HepG2 (cell line): ENCODE measurements around the gene KATNAL1. TPM values are rescaled to one million over a fixed set of nuclear protein-coding genes. Genes with fewer than 3 reads are reported as not detected.
A peak's percentile ranks its signal among the peaks of the same experiment; 100 is the strongest.

ENCODE experiments used
- CHD4 ChIP-seq: fragments of 200-600 bp; sonication (generic); IDR thresholded peaks from 2 replicates; pipeline ENCODE4 v1.7.0; 2017; ENCODE audit warnings: mild to moderate bottlenecking, low read length, borderline replicate concordance
- FOXC1 ChIP-seq: sonication (generic); formaldehyde crosslinking; IDR thresholded peaks from 2 replicates; pipeline ENCODE4 v1.8.0; 2022; ENCODE audit warnings: mild to moderate bottlenecking, missing genetic modification reagents, borderline replicate concordance
- HOXA3 ChIP-seq: sonication (generic); formaldehyde crosslinking; IDR thresholded peaks from 2 replicates; pipeline ENCODE4 v1.5.0; 2020; ENCODE audit warnings: missing genetic modification reagents
- MEIS1 ChIP-seq: sonication (generic); formaldehyde crosslinking; IDR thresholded peaks from 2 replicates; pipeline ENCODE4 v1.9.0; 2021; ENCODE audit warnings: mild to moderate bottlenecking, missing genetic modification reagents, moderate library complexity, borderline replicate concordance
- MEIS2 ChIP-seq: sonication (generic); formaldehyde crosslinking; IDR thresholded peaks from 2 replicates; pipeline ENCODE4 v1.9.0; 2021; ENCODE audit warnings: mild to moderate bottlenecking, missing genetic modification reagents
- MYC ChIP-seq: sonication (generic); formaldehyde crosslinking; IDR thresholded peaks from 2 replicates; pipeline ENCODE4 v1.9.0; 2021; ENCODE audit warnings: missing genetic modification reagents, borderline replicate concordance
- NFIC ChIP-seq: IDR thresholded peaks from 2 replicates; pipeline ENCODE4 v1.6.1; 2012; ENCODE audit warnings: mild to moderate bottlenecking, low read length, inconsistent platforms
- RBFOX2 ChIP-seq: fragments of 200-400 bp; formaldehyde crosslinking; IDR thresholded peaks from 2 replicates; pipeline ENCODE4 v1.6.1; 2017; ENCODE audit warnings: low read depth, mild to moderate bottlenecking, low read length
- SNAPC2 ChIP-seq: sonication (generic); formaldehyde crosslinking; IDR thresholded peaks from 2 replicates; pipeline ENCODE4 v1.8.1; 2022; ENCODE audit warnings: mild to moderate bottlenecking, missing genetic modification reagents
- ZMAT3 ChIP-seq: sonication (generic); formaldehyde crosslinking; conservative IDR thresholded peaks from 2 replicates; pipeline ENCODE4 v1.7.0; 2021; ENCODE audit warnings: missing genetic modification reagents
- ZMYM3 ChIP-seq: sonication (generic); formaldehyde crosslinking; IDR thresholded peaks from 2 replicates; pipeline ENCODE4 v1.5.1; 2020; ENCODE audit warnings: mild to moderate bottlenecking, missing genetic modification reagents
- ZNF280D ChIP-seq: sonication (generic); formaldehyde crosslinking; IDR thresholded peaks from 2 replicates; pipeline ENCODE4 v1.5.1; 2020; ENCODE audit warnings: mild to moderate bottlenecking, missing genetic modification reagents
- ZNF33B ChIP-seq: sonication (generic); formaldehyde crosslinking; IDR thresholded peaks from 2 replicates; pipeline ENCODE4 v1.5.1; 2020; ENCODE audit warnings: mild to moderate bottlenecking, missing genetic modification reagents
- ZNF350 ChIP-seq: sonication (generic); formaldehyde crosslinking; IDR thresholded peaks from 2 replicates; pipeline ENCODE4 v1.4.0; 2020; ENCODE audit warnings: mild to moderate bottlenecking, low read depth, missing genetic modification reagents, borderline replicate concordance
- ZNF614 ChIP-seq: IDR thresholded peaks from 2 replicates; pipeline ENCODE4 v1.6.1; 2018; ENCODE audit warnings: missing biosample characterization, missing genetic modification reagents, inconsistent platforms, borderline replicate concordance
- ZNF619 ChIP-seq: sonication (generic); formaldehyde crosslinking; IDR thresholded peaks from 2 replicates; pipeline ENCODE4 v1.4.0; 2020; ENCODE audit warnings: mild to moderate bottlenecking, missing genetic modification reagents
- polyA plus RNA-seq, 8 experiments: library from polyadenylated mRNA; depleted of rRNA in 3 of 8; stranded (reverse) in 7 of 8; unstranded in 1 of 8; fragments of >200 nt; fragmentation: Illumina TruSeq in 4 of 8; extraction: Trizol in 4 of 8; gene quantifications; 2 replicates each; pipeline versions ENCODE4 v1.2.1 to v1.2.3, GENCODE V29; 2011 to 2016; ENCODE audit warnings: low read depth in 4 of 8, missing spikeins in 1 of 8, mixed read lengths in 1 of 8; ENCODE audit not compliant: insufficient read depth in 1 of 8
- total RNA-seq, 5 experiments: library from RNA; depleted of rRNA; stranded (reverse); fragments of >200 nt; fragmentation: Illumina TruSeq; extraction: Trizol; gene quantifications; 2 replicates each; pipeline ENCODE4 v1.2.3, GENCODE V29; 2016; ENCODE audit warnings: low read depth in 1 of 5
- TF ChIP-seq, protein P1 (sequence below): sonication (generic); formaldehyde crosslinking; IDR thresholded peaks from 2 replicates; pipeline ENCODE4 v1.8.1; 2023; ENCODE audit warnings: mild to moderate bottlenecking, missing genetic modification reagents
- TF ChIP-seq, protein P2 (sequence below): sonication (generic); formaldehyde crosslinking; IDR thresholded peaks from 2 replicates; pipeline ENCODE4 v1.5.1; 2020; ENCODE audit warnings: mild to moderate bottlenecking, missing genetic modification reagents, moderate library complexity
- TF ChIP-seq, protein P3 (sequence below): sonication (generic); formaldehyde crosslinking; IDR thresholded peaks from 2 replicates; pipeline ENCODE4 v1.4.0; 2020; ENCODE audit warnings: missing genetic modification reagents

KATNAL1 gene
- total and polyA plus RNA-seq, 2 of the 13 experiments (the other 11 are each of a cell fraction or from before 2014, with no cell fraction given) = 3.2 to 11.8 TPM

GRCh38 chr13:30307194-30307970, at the start of gene KATNAL1 (continued):
- no peak for TF ChIP-seq NFIC
- TF ChIP-seq MEIS2 = 0 out of 2 replicates have a peak, but pooled peaks have one; percentile 59
- TF ChIP-seq ZNF33B (CRISPR knock-in tag) = peak; percentile 63; the same call in 1 of the 2 replicates
- peak; percentile 72 for TF ChIP-seq MYC (CRISPR knock-in tag)
- TF ChIP-seq, protein P1, sequence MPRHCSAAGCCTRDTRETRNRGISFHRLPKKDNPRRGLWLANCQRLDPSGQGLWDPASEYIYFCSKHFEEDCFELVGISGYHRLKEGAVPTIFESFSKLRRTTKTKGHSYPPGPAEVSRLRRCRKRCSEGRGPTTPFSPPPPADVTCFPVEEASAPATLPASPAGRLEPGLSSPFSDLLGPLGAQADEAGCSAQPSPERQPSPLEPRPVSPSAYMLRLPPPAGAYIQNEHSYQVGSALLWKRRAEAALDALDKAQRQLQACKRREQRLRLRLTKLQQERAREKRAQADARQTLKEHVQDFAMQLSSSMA (CRISPR knock-in tag) = no peak
- TF ChIP-seq, protein P2, sequence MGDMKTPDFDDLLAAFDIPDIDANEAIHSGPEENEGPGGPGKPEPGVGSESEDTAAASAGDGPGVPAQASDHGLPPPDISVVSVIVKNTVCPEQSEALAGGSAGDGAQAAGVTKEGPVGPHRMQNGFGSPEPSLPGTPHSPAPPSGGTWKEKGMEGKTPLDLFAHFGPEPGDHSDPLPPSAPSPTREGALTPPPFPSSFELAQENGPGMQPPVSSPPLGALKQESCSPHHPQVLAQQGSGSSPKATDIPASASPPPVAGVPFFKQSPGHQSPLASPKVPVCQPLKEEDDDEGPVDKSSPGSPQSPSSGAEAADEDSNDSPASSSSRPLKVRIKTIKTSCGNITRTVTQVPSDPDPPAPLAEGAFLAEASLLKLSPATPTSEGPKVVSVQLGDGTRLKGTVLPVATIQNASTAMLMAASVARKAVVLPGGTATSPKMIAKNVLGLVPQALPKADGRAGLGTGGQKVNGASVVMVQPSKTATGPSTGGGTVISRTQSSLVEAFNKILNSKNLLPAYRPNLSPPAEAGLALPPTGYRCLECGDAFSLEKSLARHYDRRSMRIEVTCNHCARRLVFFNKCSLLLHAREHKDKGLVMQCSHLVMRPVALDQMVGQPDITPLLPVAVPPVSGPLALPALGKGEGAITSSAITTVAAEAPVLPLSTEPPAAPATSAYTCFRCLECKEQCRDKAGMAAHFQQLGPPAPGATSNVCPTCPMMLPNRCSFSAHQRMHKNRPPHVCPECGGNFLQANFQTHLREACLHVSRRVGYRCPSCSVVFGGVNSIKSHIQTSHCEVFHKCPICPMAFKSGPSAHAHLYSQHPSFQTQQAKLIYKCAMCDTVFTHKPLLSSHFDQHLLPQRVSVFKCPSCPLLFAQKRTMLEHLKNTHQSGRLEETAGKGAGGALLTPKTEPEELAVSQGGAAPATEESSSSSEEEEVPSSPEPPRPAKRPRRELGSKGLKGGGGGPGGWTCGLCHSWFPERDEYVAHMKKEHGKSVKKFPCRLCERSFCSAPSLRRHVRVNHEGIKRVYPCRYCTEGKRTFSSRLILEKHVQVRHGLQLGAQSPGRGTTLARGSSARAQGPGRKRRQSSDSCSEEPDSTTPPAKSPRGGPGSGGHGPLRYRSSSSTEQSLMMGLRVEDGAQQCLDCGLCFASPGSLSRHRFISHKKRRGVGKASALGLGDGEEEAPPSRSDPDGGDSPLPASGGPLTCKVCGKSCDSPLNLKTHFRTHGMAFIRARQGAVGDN (CRISPR knock-in tag) = peak; percentile 82
- 0 out of 2 replicates have a peak, but pooled peaks have one; percentile 9 for TF ChIP-seq ZNF614 (CRISPR knock-in tag)
- 0 out of 2 replicates have a peak, but pooled peaks have one; percentile 31 for TF ChIP-seq CHD4
- TF ChIP-seq MEIS1 (CRISPR knock-in tag) = peak; percentile 79
- TF ChIP-seq HOXA3 (CRISPR knock-in tag) = peak; percentile 67
- TF ChIP-seq, protein P3, sequence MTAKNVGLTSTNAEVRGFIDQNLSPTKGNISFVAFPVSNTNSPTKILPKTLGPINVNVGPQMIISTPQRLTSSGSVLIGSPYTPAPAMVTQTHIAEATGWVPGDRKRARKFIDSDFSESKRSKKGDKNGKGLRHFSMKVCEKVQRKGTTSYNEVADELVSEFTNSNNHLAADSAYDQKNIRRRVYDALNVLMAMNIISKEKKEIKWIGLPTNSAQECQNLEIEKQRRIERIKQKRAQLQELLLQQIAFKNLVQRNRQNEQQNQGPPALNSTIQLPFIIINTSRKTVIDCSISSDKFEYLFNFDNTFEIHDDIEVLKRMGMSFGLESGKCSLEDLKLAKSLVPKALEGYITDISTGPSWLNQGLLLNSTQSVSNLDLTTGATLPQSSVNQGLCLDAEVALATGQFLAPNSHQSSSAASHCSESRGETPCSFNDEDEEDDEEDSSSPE (CRISPR knock-in tag) = peak; percentile 56; the same call in 1 of the 2 replicates
- 0 out of 2 replicates have a peak, but pooled peaks have one; percentile 20 for TF ChIP-seq ZMYM3
- TF ChIP-seq SNAPC2 (CRISPR knock-in tag) = no peak
- TF ChIP-seq FOXC1 (CRISPR knock-in tag) = 0 out of 2 replicates have a peak, but pooled peaks have one; percentile 45
- peak; percentile 40; the same call in 1 of the 2 replicates for TF ChIP-seq ZNF619 (CRISPR knock-in tag)
- 0 out of 2 replicates have a peak, but pooled peaks have one; percentile 24 for TF ChIP-seq ZNF280D
- TF ChIP-seq RBFOX2 = peak; percentile 81
- TF ChIP-seq ZMAT3 = 0 out of 2 replicates have a peak, but pooled peaks have one; percentile 53
- TF ChIP-seq ZNF350 (CRISPR knock-in tag) = peak; percentile 20; the same call in 1 of the 2 replicates
